OCI-LY3 (cell line): ENCODE results near the gene ALG8.

Experiments used
- H2AFZ ChIP-seq: fragments of 200-600, 300-600 bp; shearing (Covaris generic); 2 replicates; pipeline ENCODE4 v1.6.0; 2014; ENCODE audit warnings: antibody characterized with exemption, low read depth, low read length
- H3K27ac ChIP-seq: fragments of 200-600, 300-600 bp; sonication (generic); 2 replicates; pipeline ENCODE4 v1.5.1; 2014; ENCODE audit warnings: mild to moderate bottlenecking, low read length, moderate library complexity, mixed read lengths
- H3K27me3 ChIP-seq: fragments of 200-600, 300-600 bp; sonication (generic); 2 replicates; pipeline ENCODE4 v1.6.1; 2014; ENCODE audit warnings: low read depth, low read length, mixed read lengths
- H3K36me3 ChIP-seq: fragments of 200-600, 300-600 bp; sonication (generic); replicated peaks from 2 replicates; pipeline ENCODE3; 2014; ENCODE audit warnings: low read depth, low read length, mixed read lengths
- H3K4me1 ChIP-seq: fragments of 300-600, 200-600 bp; sonication (generic); 2 replicates; pipeline ENCODE4 v1.6.1; 2014; ENCODE audit warnings: low read length, mixed read lengths
- H3K4me2 ChIP-seq: fragments of 200-600, 300-600 bp; sonication (generic); 2 replicates; pipeline ENCODE4 v1.6.1; 2014; ENCODE audit warnings: low read length, mixed read lengths
- H3K4me3 ChIP-seq: fragments of 300-600, 200-600 bp; sonication (generic); 2 replicates; pipeline ENCODE4 v1.5.1; 2014; ENCODE audit warnings: antibody characterized with exemption, mild to moderate bottlenecking, low read length, moderate library complexity
- H3K79me2 ChIP-seq: fragments of 300-600, 200-600 bp; shearing (Covaris generic); 2 replicates; pipeline ENCODE4 v1.6.1; 2014; ENCODE audit warnings: mild to moderate bottlenecking, low read length, mixed read lengths
- H3K9ac ChIP-seq: fragments of 300-600, 200-600 bp; shearing (Covaris generic); 2 replicates; pipeline ENCODE4 v1.6.0; 2014; ENCODE audit warnings: mild to moderate bottlenecking, low read length, moderate library complexity
- H3K9me3 ChIP-seq: fragments of 200-600, 300-600 bp; shearing (Covaris generic); 2 replicates; pipeline ENCODE4 v1.6.1; 2014; ENCODE audit warnings: low read length, mixed read lengths; ENCODE audit not compliant: insufficient read depth
- H4K20me1 ChIP-seq: fragments of 200-600, 300-600 bp; sonication (generic); 2 replicates; pipeline ENCODE4 v1.6.1; 2016; ENCODE audit warnings: low read length, mixed read lengths; ENCODE audit not compliant: insufficient read depth
- EZH2phosphoT487 ChIP-seq: fragments of 200-600 bp; shearing (Covaris generic); IDR thresholded peaks from 2 replicates; pipeline ENCODE4 v1.6.1; 2018; ENCODE audit warnings: antibody characterized with exemption, mixed run types, low read depth
- TF ChIP-seq, protein P1 (sequence below): fragments of 200-600, 300-600 bp; sonication (generic); IDR thresholded peaks from 2 replicates; pipeline ENCODE4 v1.5.1; 2014; ENCODE audit warnings: antibody characterized with exemption, low read length, low read depth

Gene ALG8

DNA sequence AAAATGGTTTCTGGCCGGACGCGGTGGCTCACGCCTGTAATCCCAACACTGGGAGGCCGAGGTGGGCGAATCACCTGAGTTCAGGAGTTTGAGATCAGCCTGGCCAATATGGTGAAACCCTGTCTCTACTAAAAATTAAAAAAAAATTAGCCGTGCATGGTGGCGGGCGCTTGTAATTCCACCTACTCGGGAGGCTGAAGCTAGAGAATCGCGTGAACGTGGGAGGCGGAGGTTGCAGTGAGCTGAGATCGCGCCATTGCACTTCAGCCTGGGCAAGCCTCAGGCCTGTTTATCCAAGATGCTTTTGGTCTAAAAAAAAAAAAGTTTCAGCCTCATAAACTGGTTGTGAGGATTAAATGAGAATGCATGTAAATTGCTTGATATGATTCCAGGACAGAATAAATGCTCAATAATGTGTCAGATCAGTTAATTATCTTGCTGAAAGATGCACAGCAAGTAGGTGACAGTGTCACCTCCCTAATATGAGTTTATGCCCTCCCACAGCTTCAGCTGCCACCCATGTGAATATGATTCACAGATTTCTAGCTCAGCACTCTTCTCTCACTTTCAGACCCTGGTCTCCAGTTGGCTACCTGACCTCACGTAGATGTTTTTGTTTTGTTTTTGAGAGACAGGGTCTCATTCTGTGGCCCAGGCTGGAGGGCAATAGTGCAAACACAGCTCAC lies 1.1 kb upstream of the ALG8 start:
- no peaks in the 10 kb centered on the region for H4K20me1 ChIP-seq
- peaks cover 55% of the 10 kb centered on the region for H3K79me2 ChIP-seq
- no peak for TF ChIP-seq EZH2phosphoT487
- TF ChIP-seq, protein P1, sequence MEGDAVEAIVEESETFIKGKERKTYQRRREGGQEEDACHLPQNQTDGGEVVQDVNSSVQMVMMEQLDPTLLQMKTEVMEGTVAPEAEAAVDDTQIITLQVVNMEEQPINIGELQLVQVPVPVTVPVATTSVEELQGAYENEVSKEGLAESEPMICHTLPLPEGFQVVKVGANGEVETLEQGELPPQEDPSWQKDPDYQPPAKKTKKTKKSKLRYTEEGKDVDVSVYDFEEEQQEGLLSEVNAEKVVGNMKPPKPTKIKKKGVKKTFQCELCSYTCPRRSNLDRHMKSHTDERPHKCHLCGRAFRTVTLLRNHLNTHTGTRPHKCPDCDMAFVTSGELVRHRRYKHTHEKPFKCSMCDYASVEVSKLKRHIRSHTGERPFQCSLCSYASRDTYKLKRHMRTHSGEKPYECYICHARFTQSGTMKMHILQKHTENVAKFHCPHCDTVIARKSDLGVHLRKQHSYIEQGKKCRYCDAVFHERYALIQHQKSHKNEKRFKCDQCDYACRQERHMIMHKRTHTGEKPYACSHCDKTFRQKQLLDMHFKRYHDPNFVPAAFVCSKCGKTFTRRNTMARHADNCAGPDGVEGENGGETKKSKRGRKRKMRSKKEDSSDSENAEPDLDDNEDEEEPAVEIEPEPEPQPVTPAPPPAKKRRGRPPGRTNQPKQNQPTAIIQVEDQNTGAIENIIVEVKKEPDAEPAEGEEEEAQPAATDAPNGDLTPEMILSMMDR, result no peak
- peak overlapping the region; percentile 84 for H3K9ac ChIP-seq
- H2AFZ ChIP-seq, result no peak overlapping the region
- H3K4me3 ChIP-seq, result peak overlapping the region; percentile 89
- H3K27me3 ChIP-seq, result no peaks in the 10 kb centered on the region
- H3K9me3 ChIP-seq, result no peaks in the 10 kb centered on the region
- no peak overlapping the region for H3K27ac ChIP-seq
- peaks cover 25% of the 10 kb centered on the region for H3K4me1 ChIP-seq
- peaks cover 23% of the 10 kb centered on the region for H3K36me3 ChIP-seq
- H3K4me2 ChIP-seq, result peak overlapping the region; percentile 66

DNA sequence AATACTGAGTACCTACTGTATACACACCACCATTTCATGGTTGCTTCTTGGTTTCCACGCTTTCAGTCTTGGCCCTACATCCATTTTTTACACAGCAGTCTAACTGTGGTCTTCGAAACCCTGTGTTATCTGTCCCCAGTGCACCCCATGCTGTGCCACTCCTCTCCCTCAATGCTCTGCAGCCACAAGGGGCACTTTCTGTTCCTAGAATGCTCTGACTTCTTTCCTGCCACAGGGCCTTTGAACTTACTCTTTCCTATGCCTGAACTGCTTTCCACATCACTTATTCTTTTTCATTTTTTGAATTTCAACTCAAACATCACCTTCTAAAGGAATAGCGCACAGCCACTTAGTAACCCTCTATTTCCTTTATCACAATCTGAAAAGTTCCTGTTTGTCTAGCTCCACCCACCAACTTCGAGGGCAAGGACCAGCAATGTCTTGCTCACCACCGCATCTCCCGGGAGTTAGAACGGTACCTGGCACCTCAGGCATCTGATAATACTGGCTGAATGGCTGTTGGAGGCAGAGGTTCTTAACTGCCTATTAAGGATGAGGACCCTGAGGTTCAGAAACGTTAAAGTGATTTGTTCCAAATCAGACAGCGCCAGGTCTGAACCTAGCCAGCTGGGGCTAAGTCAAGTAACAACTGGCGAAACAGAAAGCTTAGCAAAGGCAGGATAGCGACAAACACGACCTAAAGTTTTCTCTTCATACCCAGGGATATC lies 568 bp downstream of the ALG8 start:
- Histone ChIP-seq H3K4me2 (peak overlapping the region; percentile 90), H3K27ac (peak overlapping the region; percentile 70), H2AFZ (peak overlapping the region; percentile 76), H3K9me3 (no peaks in the 10 kb centered on the region), H3K4me1 (peaks cover 25% of the 10 kb centered on the region), H3K36me3 (peaks cover 34% of the 10 kb centered on the region), H3K27me3 (no peaks in the 10 kb centered on the region), H3K9ac (peak overlapping the region; percentile 90), H4K20me1 (no peaks in the 10 kb centered on the region), H3K79me2 (peaks cover 72% of the 10 kb centered on the region), H3K4me3 (peak overlapping the region; percentile 89)
- TF ChIP-seq, protein P1, result no peak
- no peak for TF ChIP-seq EZH2phosphoT487

DNA sequence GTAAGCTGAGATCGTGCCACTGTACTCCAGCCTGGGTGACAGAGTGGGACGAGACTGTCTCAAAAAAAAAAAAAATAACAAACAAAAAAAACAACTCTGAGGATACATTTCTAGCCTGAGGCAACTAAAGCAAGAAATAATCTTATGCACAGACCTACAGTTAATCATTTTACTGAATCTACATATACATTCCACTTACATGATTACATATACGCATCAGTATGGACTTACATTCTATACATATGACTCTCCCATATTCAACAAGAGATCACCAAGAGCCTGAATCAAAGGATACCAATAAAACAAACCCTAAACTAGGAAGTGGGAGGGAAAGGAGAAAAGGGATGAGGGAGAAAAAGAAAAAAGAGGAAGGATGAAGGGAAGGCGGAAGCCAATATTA lies 1.1 kb downstream of the ALG8 start:
- Histone ChIP-seq H3K36me3 (peaks cover 37% of the 10 kb centered on the region), H4K20me1 (no peaks in the 10 kb centered on the region), H3K79me2 (peaks cover 75% of the 10 kb centered on the region), H3K4me3 (peak overlapping the region; percentile 89), H3K27ac (peak overlapping the region; percentile 70; the same call in 1 of the 2 replicates), H3K27me3 (no peaks in the 10 kb centered on the region), H3K4me1 (peaks cover 21% of the 10 kb centered on the region), H3K9me3 (no peaks in the 10 kb centered on the region), H2AFZ (no peak overlapping the region), H3K4me2 (peak overlapping the region; percentile 90), H3K9ac (peak overlapping the region; percentile 90; the same call in 1 of the 2 replicates)
- TF ChIP-seq EZH2phosphoT487, result no peak
- TF ChIP-seq, protein P1, result no peak

DNA sequence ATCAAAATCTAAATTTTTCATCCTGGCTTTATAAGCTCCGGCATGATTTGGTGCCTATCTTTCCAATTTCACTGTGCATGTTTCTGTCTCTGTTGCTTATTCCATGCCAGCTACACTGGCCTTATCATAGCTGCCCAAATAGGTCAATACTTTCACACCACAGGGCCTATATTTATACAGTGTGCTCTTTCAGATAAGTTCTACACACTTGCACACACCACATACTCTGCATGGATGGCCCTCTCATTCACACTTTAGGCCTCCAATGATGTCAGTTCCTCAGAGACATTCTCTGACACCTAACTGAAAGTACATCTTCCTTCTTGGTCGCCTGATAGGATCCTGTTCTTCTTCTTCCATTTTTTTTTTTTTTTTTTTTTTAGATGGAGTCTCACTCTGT lies 7.0 kb downstream of the ALG8 start:
- H3K79me2 ChIP-seq, result peaks cover 66% of the 10 kb centered on the region
- H4K20me1 ChIP-seq, result no peaks in the 10 kb centered on the region
- no peak overlapping the region for H3K9ac ChIP-seq
- no peaks in the 10 kb centered on the region for H3K4me1 ChIP-seq
- H3K4me3 ChIP-seq, result no peak overlapping the region
- peaks cover 32% of the 10 kb centered on the region for H3K36me3 ChIP-seq
- H3K4me2 ChIP-seq, result no peak overlapping the region
- no peak overlapping the region for H3K27ac ChIP-seq
- no peak overlapping the region for H2AFZ ChIP-seq
- no peaks in the 10 kb centered on the region for H3K9me3 ChIP-seq
- H3K27me3 ChIP-seq, result no peaks in the 10 kb centered on the region
- TF ChIP-seq EZH2phosphoT487, result no peak
- TF ChIP-seq, protein P1, result no peak
